Neural cell (in vitro differentiated cells): ENCODE results near the gene ROBO3. TPM values are rescaled to one million over a fixed set of nuclear protein-coding genes. Genes with fewer than 3 reads are reported as not detected.

Source experiments
- H2AFZ ChIP-seq: fragments of 200-600, 300-800 bp; sonication (generic), shearing (Covaris generic); 2 replicates; pipeline ENCODE4 v1.6.0; 2014; ENCODE audit warnings: low read depth, mild to moderate bottlenecking, antibody characterized with exemption, low read length, moderate library complexity
- H3F3A ChIP-seq: fragments of 200-600 bp; shearing (Covaris generic); 2 replicates; pipeline ENCODE4 v1.6.1; 2016; ENCODE audit warnings: mild to moderate bottlenecking, moderate library complexity, mixed read lengths, antibody characterized with exemption, low read length; ENCODE audit not compliant: insufficient read depth, poor library complexity, severe bottlenecking
- H3K27ac ChIP-seq: fragments of 200-600, 300-800 bp; sonication (generic), shearing (Covaris generic); 2 replicates; pipeline ENCODE4 v1.5.1; 2014; ENCODE audit warnings: mild to moderate bottlenecking, low read length, moderate library complexity
- H3K27me3 ChIP-seq: fragments of 300-800, 200-600 bp; sonication (generic), shearing (Covaris generic); 2 replicates; pipeline ENCODE4 v1.6.0; 2014; ENCODE audit warnings: mild to moderate bottlenecking, low read depth, low read length, moderate library complexity; ENCODE audit not compliant: insufficient read depth
- H3K36me3 ChIP-seq: fragments of 300-800, 200-600 bp; sonication (generic), shearing (Covaris generic); 2 replicates; pipeline ENCODE4 v1.5.1; 2014; ENCODE audit warnings: mild to moderate bottlenecking, antibody characterized with exemption, low read length, moderate library complexity; ENCODE audit not compliant: insufficient read depth
- H3K4me2 ChIP-seq: fragments of 300-800, 200-600 bp; sonication (generic), shearing (Covaris generic); 2 replicates; pipeline ENCODE4 v1.6.0; 2014; ENCODE audit warnings: mild to moderate bottlenecking, low read length
- H3K4me3 ChIP-seq: fragments of 300-800, 200-600 bp; sonication (generic), shearing (Covaris generic); 2 replicates; pipeline ENCODE4 v1.5.1; 2014; ENCODE audit warnings: mild to moderate bottlenecking, low read length, moderate library complexity
- H3K79me2 ChIP-seq: fragments of 200-600 bp; shearing (Covaris generic); replicated peaks from 2 replicates; pipeline ENCODE4 v1.6.0; 2014; ENCODE audit warnings: mild to moderate bottlenecking, low read length, moderate library complexity; ENCODE audit not compliant: insufficient read depth
- H3K9ac ChIP-seq: fragments of 300-800, 200-600 bp; sonication (generic), shearing (Covaris generic); 2 replicates; pipeline ENCODE4 v1.6.1; 2016; ENCODE audit warnings: mild to moderate bottlenecking, low read length, mixed read lengths
- H3K9me2 ChIP-seq: fragments of 200-600 bp; shearing (Covaris generic); 2 replicates; pipeline ENCODE4 v1.6.1; 2016; ENCODE audit warnings: mild to moderate bottlenecking, low read length, mixed read lengths; ENCODE audit not compliant: insufficient read depth
- H3K9me3 ChIP-seq: fragments of 200-600, 300-800 bp; sonication (generic), shearing (Covaris generic); 2 replicates; pipeline ENCODE4 v1.6.1; 2016; ENCODE audit warnings: mild to moderate bottlenecking, mixed run types, low read length, moderate library complexity, mixed read lengths
- H4K20me1 ChIP-seq: fragments of 200-600 bp; shearing (Covaris generic); 2 replicates; pipeline ENCODE4 v1.6.1; 2016; ENCODE audit warnings: mild to moderate bottlenecking, mixed run types; ENCODE audit not compliant: insufficient read depth
- CTCF ChIP-seq: fragments of 450-650 bp; IDR thresholded peaks from 2 replicates; pipeline ENCODE4 v1.5.1; 2014; ENCODE audit warnings: antibody characterized with exemption, mild to moderate bottlenecking, moderate library complexity; ENCODE audit not compliant: poor library complexity, severe bottlenecking
- EP300 ChIP-seq: fragments of 450-650 bp; conservative IDR thresholded peaks from 2 replicates; pipeline ENCODE4 v1.6.1; 2014; ENCODE audit warnings: antibody characterized with exemption, mild to moderate bottlenecking, moderate library complexity; ENCODE audit not compliant: poor library complexity, severe bottlenecking
- EZH2 ChIP-seq: fragments of 200-600, 300-800 bp; shearing (Covaris generic), sonication (generic); IDR thresholded peaks from 2 replicates; pipeline ENCODE4 v1.6.1; 2014; ENCODE audit warnings: antibody characterized with exemption, low read length, borderline replicate concordance, mild to moderate bottlenecking; ENCODE audit not compliant: insufficient read depth, poor library complexity, severe bottlenecking
- MXI1 ChIP-seq: fragments of 450-650 bp; conservative IDR thresholded peaks from 2 replicates; pipeline ENCODE4 v1.6.1; 2014; ENCODE audit warnings: antibody characterized with exemption, mild to moderate bottlenecking; ENCODE audit not compliant: poor library complexity, severe bottlenecking
- POLR2AphosphoS5 ChIP-seq: IDR thresholded peaks from 2 replicates; pipeline ENCODE4 v1.6.1; 2012
- RAD21 ChIP-seq: fragments of 450-650 bp; conservative IDR thresholded peaks from 2 replicates; pipeline ENCODE4 v1.6.1; 2014; ENCODE audit warnings: antibody characterized with exemption, mild to moderate bottlenecking, moderate library complexity
- REST ChIP-seq: IDR thresholded peaks from 2 replicates; pipeline ENCODE4 v1.6.1; 2012; ENCODE audit warnings: borderline replicate concordance
- SMC3 ChIP-seq: fragments of 450-650 bp; conservative IDR thresholded peaks from 2 replicates; pipeline ENCODE4 v1.6.1; 2014; ENCODE audit warnings: antibody characterized with exemption, mild to moderate bottlenecking, moderate library complexity; ENCODE audit not compliant: poor library complexity
- TAF1 ChIP-seq: IDR thresholded peaks from 2 replicates; pipeline ENCODE4 v1.6.1; 2012; ENCODE audit warnings: low read depth
- polyA minus RNA-seq: library from RNA; depleted of rRNA, polyadenylated mRNA; stranded (reverse); fragments of >200 nt; gene quantifications from 2 replicates; pipeline ENCODE4 v1.2.3, GENCODE V29; 2014
- polyA plus RNA-seq: library from polyadenylated mRNA; depleted of rRNA; stranded (reverse); fragments of >200 nt; gene quantifications from 2 replicates; pipeline ENCODE4 v1.2.3, GENCODE V29; 2014

The ROBO3 gene
- polyA plus RNA-seq: 12.8 and 25.3 TPM in 2 replicates
- 2.4 and 5.2 TPM in 2 replicates for polyA minus RNA-seq

- no peak within 1 kb of the TSS for H3K27ac ChIP-seq
- H3K9ac ChIP-seq: no peak within 1 kb of the TSS
These were observed at the start of gene ROBO3 for GRCh38 chr11:124865181-124865901. Gene ROBO3, plus strand, starts transcription at chr11:124865432. Its CDS starts 146 bp downstream, at chr11:124865578.

GRCh38 chr11:124817036-124817435 lies 48.2 kb upstream of the ROBO3 start:
- H3K79me2 ChIP-seq: no peaks in the 10 kb centered on the region
- H3K9me3 ChIP-seq: no peaks in the 10 kb centered on the region
- no peak overlapping the region for H3K4me3 ChIP-seq
- no peak overlapping the region for H3K27ac ChIP-seq
- H3K9me2 ChIP-seq: no peaks in the 10 kb centered on the region
- no peak overlapping the region for H3K9ac ChIP-seq
- H3F3A ChIP-seq: no peaks in the 10 kb centered on the region
- no peaks in the 10 kb centered on the region for H4K20me1 ChIP-seq
- no peak for TF ChIP-seq CTCF
- H3K4me2 ChIP-seq: no peak overlapping the region
- no peak overlapping the region for H2AFZ ChIP-seq
- no peaks in the 10 kb centered on the region for H3K36me3 ChIP-seq
- H3K27me3 ChIP-seq: no peaks in the 10 kb centered on the region

More at GRCh38 chr11:124865181-124865901, at the start of gene ROBO3:
- Histone ChIP-seq H3K4me3 (peak within 1 kb of the TSS; percentile 64), H3K36me3 (no peaks in the 10 kb centered on the region), H3K9me2 (no peaks in the 10 kb centered on the region), H3K9me3 (no peaks in the 10 kb centered on the region), H3F3A (no peaks in the 10 kb centered on the region), H2AFZ (no peak within 1 kb of the TSS), H3K79me2 (no peaks in the 10 kb centered on the region), H4K20me1 (no peaks in the 10 kb centered on the region), H3K4me2 (peak within 1 kb of the TSS; percentile 62), H3K27me3 (peaks cover 88% of the 10 kb centered on the region)
- TF ChIP-seq REST (no peak), EP300 (no peak), EZH2 (no peak), CTCF (no peak), TAF1 (no peak), SMC3 (no peak), POLR2AphosphoS5 (no peak), RAD21 (no peak), MXI1 (no peak)
